Activated CD4-positive, alpha-beta memory T cell treated with anti-CD3 and anti-CD28 coated beads, Interleukin-2, amount 10 ng/mL, durations not matched to agents 7 days and 5 days (primary cell): ENCODE data around the gene ATP1B2. TPM values are rescaled to one million over a fixed set of nuclear protein-coding genes. Genes with fewer than 3 reads are reported as not detected.

Experiments
- CTCF ChIA-PET: fragments of 350-600 bp; sonication (Branson Sonifier 250); formaldehyde crosslinking; loops from one replicate; lab custom pipeline; 2021; ENCODE audit warnings: antibody characterized with exemption, inconsistent platforms; lab: Charles Lee
- POLR2A ChIA-PET: fragments of 350-600 bp; sonication (Branson Sonifier 250); formaldehyde crosslinking; loops from one replicate; lab custom pipeline; 2021; ENCODE audit warnings: antibody characterized with exemption; lab: Charles Lee
- DNase-seq: peaks from one replicate; pipeline ENCODE4 v3.0.0-alpha.2; 2020
- H3K27ac Mint-ChIP-seq: one replicate; pipeline ENCODE4 v1.8.0; 2021; ENCODE audit warnings: mild to moderate bottlenecking, mixed read lengths
- H3K27me3 Mint-ChIP-seq: one replicate; pipeline ENCODE4 v1.8.0; 2021; ENCODE audit warnings: mixed read lengths
- H3K36me3 Mint-ChIP-seq: one replicate; pipeline ENCODE4 v1.8.0; 2021; ENCODE audit warnings: low read depth, mixed read lengths
- H3K4me1 Mint-ChIP-seq: one replicate; pipeline ENCODE4 v1.8.0; 2021; ENCODE audit warnings: mixed read lengths
- H3K4me3 Mint-ChIP-seq: one replicate; pipeline ENCODE4 v1.8.0; 2021; ENCODE audit warnings: mild to moderate bottlenecking, mixed read lengths
- H3K9me3 Mint-ChIP-seq: one replicate; pipeline ENCODE4 v1.8.0; 2021; ENCODE audit warnings: mixed read lengths
- total RNA-seq, 2 experiments: library from RNA; stranded (reverse); gene quantifications; one replicate each; pipeline ENCODE4 v1.2.3, GENCODE V29; 2021

Gene ATP1B2
- total RNA-seq, 2 experiments from 2014 or later: 0.25 to 0.50 TPM

DNA sequence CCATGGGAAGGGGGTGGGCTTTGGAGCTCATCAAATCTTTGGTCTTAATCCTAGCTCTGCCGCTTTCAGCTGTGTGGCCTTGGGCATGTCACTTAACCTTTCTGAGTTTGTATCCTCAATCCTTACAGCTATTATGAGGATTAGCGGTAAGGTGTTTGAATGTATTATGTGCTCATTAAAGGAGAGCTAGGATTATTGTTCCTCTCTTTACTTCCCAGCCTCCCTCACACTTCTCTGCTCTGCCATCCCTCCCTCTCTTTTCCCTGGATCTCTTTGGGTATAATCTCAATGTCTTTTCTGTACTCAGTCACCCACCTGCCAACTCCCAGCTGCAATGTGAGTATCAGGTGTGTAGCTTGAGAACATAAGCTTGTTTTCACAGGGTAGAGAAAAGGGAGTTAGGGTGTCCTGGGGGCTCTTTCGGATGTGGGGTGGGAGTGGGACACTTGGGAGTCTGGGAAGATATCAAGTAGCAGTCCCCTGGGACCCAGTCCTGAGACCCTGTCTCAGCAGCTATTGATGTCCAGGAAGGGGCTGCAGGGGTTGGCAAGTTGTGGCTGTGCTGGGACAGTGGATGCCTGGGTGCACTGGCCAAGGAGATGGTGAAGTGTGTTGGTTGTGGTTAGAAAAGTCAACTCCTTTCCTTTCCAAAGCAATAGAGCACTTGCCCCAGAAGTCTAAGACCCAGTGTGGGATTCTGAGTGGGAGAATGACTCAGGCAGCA, 56.1 kb downstream of the ATP1B2 start:
- Mint-ChIP-seq H3K27me3 (peaks cover 40% of the 10 kb centered on the region), H3K27ac (no peak overlapping the region), H3K4me1 (peaks cover 27% of the 10 kb centered on the region), H3K36me3 (peaks cover 4% of the 10 kb centered on the region), H3K9me3 (no peaks in the 10 kb centered on the region), H3K4me3 (no peak overlapping the region)
- DNase-seq: no peak
- ChIA-PET CTCF (interaction anchor here (0.7 to 1.9 kb wide), 2 partner anchors 19 to 74 kb away, joined by 3 to 7 read pairs; partner anchors contain the start of gene WRAP53), POLR2A (interaction anchor here (5.1 kb wide), 1 partner anchor 20 kb away, joined by 32 read pairs; the partner anchor contains the start of genes TP53 and WRAP53)

Other genes with a start within 250 kb of the ATP1B2 start
- 10 to 100 TPM; 73.2 to 77.0 TPM for gene TMEM256, start 246.8 kb upstream of the ATP1B2 start, total RNA-seq
- gene NLGN2, start 243.1 kb upstream of the ATP1B2 start, total RNA-seq: 1 to 10 TPM; 3.2 to 3.7 TPM
- gene SPEM1, start 230.6 kb upstream of the ATP1B2 start, total RNA-seq: not detected
- gene SPEM2, start 225.3 kb upstream of the ATP1B2 start, total RNA-seq: not detected
- not detected for gene SPEM3, start 222.1 kb upstream of the ATP1B2 start, total RNA-seq
- 10 to 100 TPM; 18.0 TPM for gene TMEM102, start 215.5 kb upstream of the ATP1B2 start, total RNA-seq
- gene FGF11, start 211.4 kb upstream of the ATP1B2 start, total RNA-seq: 10 to 100 TPM in 1 of 2 experiments, 1 to 10 TPM in 1; 8.9 to 10.8 TPM
- 10 to 100 TPM; 13.0 to 14.6 TPM for gene CHRNB1, start 205.9 kb upstream of the ATP1B2 start, total RNA-seq
- 10 to 100 TPM; 27.4 to 27.9 TPM for gene ZBTB4, start 171.3 kb upstream of the ATP1B2 start, total RNA-seq
- not detected for gene SLC35G6, start 169.5 kb upstream of the ATP1B2 start, total RNA-seq
- 100 to 1,000 TPM; 169 to 172 TPM for gene POLR2A, start 166.6 kb upstream of the ATP1B2 start, total RNA-seq
- 10 to 100 TPM; 79.8 to 86.7 TPM for gene TNFSF12, start 101.9 kb upstream of the ATP1B2 start, total RNA-seq
- gene TNFSF13, start 92.2 kb upstream of the ATP1B2 start, total RNA-seq: 1 to 10 TPM; 1.8 to 2.0 TPM
- gene SENP3, start 89.0 kb upstream of the ATP1B2 start, total RNA-seq: 10 to 100 TPM; 37.6 to 39.9 TPM
- 10 to 100 TPM; 34.5 to 36.0 TPM for gene CD68, start 71.3 kb upstream of the ATP1B2 start, total RNA-seq
- gene MPDU1, start 67.1 kb upstream of the ATP1B2 start, total RNA-seq: 10 to 100 TPM; 54.1 to 58.6 TPM
- gene SOX15, start 60.8 kb upstream of the ATP1B2 start, total RNA-seq: under 1 TPM; 0.30 to 0.40 TPM
- gene FXR2, start 36.0 kb upstream of the ATP1B2 start, total RNA-seq: 10 to 100 TPM; 30.4 to 31.2 TPM
- gene SAT2, start 23.1 kb upstream of the ATP1B2 start, total RNA-seq: 10 to 100 TPM; 36.2 to 37.9 TPM
- not detected for gene SHBG, start 20.8 kb upstream of the ATP1B2 start, total RNA-seq
- 100 to 1,000 TPM; 123 TPM for gene TP53, start 36.6 kb downstream of the ATP1B2 start, total RNA-seq
- gene WRAP53, start 37.6 kb downstream of the ATP1B2 start, total RNA-seq: 10 to 100 TPM; 18.6 to 18.8 TPM
- not detected for gene EFNB3, start 54.3 kb downstream of the ATP1B2 start, total RNA-seq
- not detected for gene DNAH2, start 66.8 kb downstream of the ATP1B2 start, total RNA-seq
- 10 to 100 TPM; 20.9 to 23.7 TPM for gene KDM6B, start 183.3 kb downstream of the ATP1B2 start, total RNA-seq
- 1 to 10 TPM in 1 of 2 experiments, under 1 TPM in 1; 0.78 to 1.5 TPM for gene TMEM88, start 204.1 kb downstream of the ATP1B2 start, total RNA-seq
- gene NAA38, start 206.6 kb downstream of the ATP1B2 start, total RNA-seq: 10 to 100 TPM; 69.8 to 76.9 TPM
- 1 to 10 TPM; 5.3 to 7.5 TPM for gene CYB5D1, start 207.1 kb downstream of the ATP1B2 start, total RNA-seq
- 100 to 1,000 TPM; 127 to 131 TPM for gene CHD3, start 237.9 kb downstream of the ATP1B2 start, total RNA-seq